Natural killer cell (primary cell): ENCODE measurements around the gene OGFR. TPM values are rescaled to one million over a fixed set of nuclear protein-coding genes. Genes with fewer than 3 reads are reported as not detected.

Experiments
- ATAC-seq, 3 donors: fragments of 150-1000 bp in 2 of 3; fragments of 200-7000 bp in 1 of 3; cut with Tn5 transposase; 1 replicate in 1 of 3; 2 replicates in 2 of 3; pipeline ENCODE4 v1.10.0; 2021; ENCODE audit warnings: mild to moderate bottlenecking in 2 of 3, moderate library complexity in 2 of 3
- DNase-seq, 2 donors: peaks; one replicate each; pipeline versions ENCODE4 v3.0.0 to v3.0.0-alpha.2; 2013 to 2021; ENCODE audit warnings: mixed read lengths in 1 of 2
- H3K27ac ChIP-seq: one replicate; pipeline ENCODE4 v1.5.1; 2013; ENCODE audit warnings: mild to moderate bottlenecking, low read length
- H3K27me3 ChIP-seq: one replicate; pipeline ENCODE4 v1.6.1; 2013; ENCODE audit warnings: low read length; ENCODE audit not compliant: control insufficient read depth, insufficient read depth
- H3K36me3 ChIP-seq: one replicate; pipeline ENCODE4 v1.6.1; 2013; ENCODE audit warnings: low read length; ENCODE audit not compliant: control insufficient read depth, insufficient read depth
- H3K4me1 ChIP-seq: one replicate; pipeline ENCODE4 v1.6.1; 2013; ENCODE audit warnings: low read length; ENCODE audit not compliant: control insufficient read depth, insufficient read depth
- H3K4me3 ChIP-seq: one replicate; pipeline ENCODE4 v1.5.1; 2013; ENCODE audit warnings: low read length
- H3K9me3 ChIP-seq: one replicate; pipeline ENCODE4 v1.6.1; 2013; ENCODE audit warnings: low read length; ENCODE audit not compliant: control insufficient read depth, insufficient read depth
- H3K27ac Mint-ChIP-seq, 2 donors: one replicate each; pipeline ENCODE4 v1.8.0; 2022; ENCODE audit warnings: mild to moderate bottlenecking in 2 of 2, mixed read lengths in 2 of 2, moderate library complexity in 1 of 2
- H3K27me3 Mint-ChIP-seq, 2 donors: one replicate each; pipeline ENCODE4 v1.8.0; 2022; ENCODE audit warnings: low read depth in 2 of 2, mixed read lengths in 2 of 2
- H3K36me3 Mint-ChIP-seq: one replicate; pipeline ENCODE4 v1.8.0; 2022; ENCODE audit warnings: mixed read lengths
- H3K4me1 Mint-ChIP-seq, 2 donors: one replicate each; pipeline ENCODE4 v1.8.0; 2022; ENCODE audit warnings: mixed read lengths in 2 of 2
- H3K4me3 Mint-ChIP-seq: one replicate; pipeline ENCODE4 v1.8.0; 2022; ENCODE audit warnings: mild to moderate bottlenecking, moderate library complexity, mixed read lengths
- H3K9me3 Mint-ChIP-seq, 2 donors: one replicate each; pipeline ENCODE4 v1.8.0; 2022; ENCODE audit warnings: mixed read lengths in 2 of 2
- WGBS: methylation state at CpG from one replicate; pipeline ENCODE4 v1.1.7; 2013; ENCODE audit warnings: missing lambda C conversion rate; ENCODE audit not compliant: insufficient coverage; 5-methylcytosine and 5-hydroxymethylcytosine counted together
- intact Hi-C: fragments of 100-400 bp; cut with micrococcal nuclease; formaldehyde crosslinking; loops from one replicate; pipeline ENCODE4 v1.14.2; 2022
- total RNA-seq, 4 donors: library from RNA; stranded (reverse); fragments of 120-200 nt in 1 of 4; gene quantifications; one replicate each; pipeline versions ENCODE4 v1.2.3 to v1.2.4, GENCODE V29; 2013 to 2022
- TF ChIP-seq, protein P1 (sequence below): fragments of 200-600 bp; IDR thresholded peaks from one replicate; pipeline ENCODE4 v1.8.0; 2022; ENCODE audit warnings: antibody characterized with exemption

Gene OGFR
- total RNA-seq, 3 donors from 2014 or later (not counting 1 experiment from before 2014, with no cell fraction given): 71.0 to 84.0 (median 83.0) TPM

DNA sequence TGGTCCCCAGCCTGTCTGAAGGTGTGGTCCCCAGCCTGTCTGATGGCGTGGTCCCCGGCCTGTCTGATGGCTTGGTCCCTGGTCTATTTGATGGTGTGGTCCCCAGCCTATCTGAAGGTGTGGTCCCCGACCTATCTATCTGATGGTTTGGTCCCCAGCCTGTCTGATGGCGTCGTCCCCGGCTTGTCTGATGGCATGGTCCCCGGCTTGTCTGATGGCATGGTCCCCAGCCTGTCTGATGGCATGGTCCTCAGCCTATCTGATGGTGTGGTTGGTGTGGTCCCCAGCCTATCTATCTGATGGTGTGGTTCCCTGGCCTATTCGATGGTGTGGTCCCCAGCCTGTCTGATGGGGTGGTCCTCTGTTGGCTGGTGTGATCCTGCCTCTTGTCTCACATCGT lies 26.6 kb upstream of the OGFR start:
- Histone ChIP-seq H3K4me1 (peaks cover 37% of the 10 kb centered on the region), H3K27me3 (no peaks in the 10 kb centered on the region), H3K36me3 (no peaks in the 10 kb centered on the region), H3K4me3 (no peak overlapping the region), H3K27ac (no peak overlapping the region), H3K9me3 (no peaks in the 10 kb centered on the region)
- TF ChIP-seq, protein P1, sequence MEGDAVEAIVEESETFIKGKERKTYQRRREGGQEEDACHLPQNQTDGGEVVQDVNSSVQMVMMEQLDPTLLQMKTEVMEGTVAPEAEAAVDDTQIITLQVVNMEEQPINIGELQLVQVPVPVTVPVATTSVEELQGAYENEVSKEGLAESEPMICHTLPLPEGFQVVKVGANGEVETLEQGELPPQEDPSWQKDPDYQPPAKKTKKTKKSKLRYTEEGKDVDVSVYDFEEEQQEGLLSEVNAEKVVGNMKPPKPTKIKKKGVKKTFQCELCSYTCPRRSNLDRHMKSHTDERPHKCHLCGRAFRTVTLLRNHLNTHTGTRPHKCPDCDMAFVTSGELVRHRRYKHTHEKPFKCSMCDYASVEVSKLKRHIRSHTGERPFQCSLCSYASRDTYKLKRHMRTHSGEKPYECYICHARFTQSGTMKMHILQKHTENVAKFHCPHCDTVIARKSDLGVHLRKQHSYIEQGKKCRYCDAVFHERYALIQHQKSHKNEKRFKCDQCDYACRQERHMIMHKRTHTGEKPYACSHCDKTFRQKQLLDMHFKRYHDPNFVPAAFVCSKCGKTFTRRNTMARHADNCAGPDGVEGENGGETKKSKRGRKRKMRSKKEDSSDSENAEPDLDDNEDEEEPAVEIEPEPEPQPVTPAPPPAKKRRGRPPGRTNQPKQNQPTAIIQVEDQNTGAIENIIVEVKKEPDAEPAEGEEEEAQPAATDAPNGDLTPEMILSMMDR: no peak
- H3K9me3 Mint-ChIP-seq: no peaks in the 10 kb centered on the region
- WGBS: 97% methylated on average over 9 of the region's 9 CpGs
- peak overlapping the region in 1 of 2 donors; percentile 18 for H3K27ac Mint-ChIP-seq
- intact Hi-C loops: no loop called here
- H3K4me3 Mint-ChIP-seq: no peak overlapping the region
- ATAC-seq (no peak), DNase-seq (no peak)
- no peaks in the 10 kb centered on the region for H3K36me3 Mint-ChIP-seq
- no peaks in the 10 kb centered on the region for H3K27me3 Mint-ChIP-seq
- H3K4me1 Mint-ChIP-seq: peaks cover 8 to 28% of the 10 kb centered on the region in 2 donors

DNA sequence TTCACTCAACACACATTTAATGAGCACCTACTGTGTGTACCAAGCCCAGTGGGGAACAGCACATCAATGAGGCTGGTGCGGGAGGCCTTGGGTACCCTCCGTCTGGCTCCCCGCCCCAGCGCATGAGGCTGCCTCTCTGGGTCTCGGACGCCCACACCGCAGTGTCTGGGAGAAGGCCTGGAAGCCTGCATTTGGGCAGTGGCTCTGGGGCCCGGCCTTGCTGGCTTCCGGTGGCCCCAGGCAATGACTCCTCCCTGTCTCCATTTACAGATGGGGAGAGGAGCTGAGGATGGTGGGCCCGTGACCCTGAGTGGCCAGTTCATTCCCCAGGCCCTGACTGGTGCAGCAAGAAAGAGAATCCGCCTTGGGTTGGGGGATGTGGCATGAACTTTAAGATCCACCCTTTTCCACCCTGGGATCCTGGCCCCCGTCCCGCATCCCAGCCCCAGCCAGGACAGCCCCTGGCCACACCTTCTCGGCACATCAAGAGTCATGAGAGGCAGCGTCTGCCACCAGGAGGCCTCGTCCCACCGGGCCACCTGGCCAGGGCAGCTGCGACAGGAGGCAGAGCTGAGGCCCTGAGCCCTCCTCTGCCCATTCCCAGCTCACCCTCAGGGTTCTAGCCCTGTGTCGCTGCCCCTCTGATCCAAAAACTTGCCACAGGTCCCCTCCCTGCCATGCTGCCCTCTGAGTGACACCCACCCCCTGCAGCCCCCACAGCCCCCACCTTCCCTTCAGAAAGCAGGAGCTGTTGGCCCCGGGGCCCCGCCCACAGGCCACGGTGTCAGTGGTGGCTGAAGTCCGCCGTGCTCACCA lies 25.8 kb upstream of the OGFR start:
- no peak overlapping the region for H3K4me3 Mint-ChIP-seq
- Histone ChIP-seq H3K4me1 (peaks cover 37% of the 10 kb centered on the region), H3K9me3 (no peaks in the 10 kb centered on the region), H3K4me3 (no peak overlapping the region), H3K27ac (no peak overlapping the region), H3K27me3 (no peaks in the 10 kb centered on the region), H3K36me3 (no peaks in the 10 kb centered on the region)
- ATAC-seq: no peak
- TF ChIP-seq, protein P1: no peak
- 86% methylated on average over 24 of the region's 24 CpGs for WGBS
- H3K27me3 Mint-ChIP-seq: no peaks in the 10 kb centered on the region
- intact Hi-C loops: no loop called here
- peak overlapping the region in 1 of 2 donors; percentile 18 for H3K27ac Mint-ChIP-seq
- H3K9me3 Mint-ChIP-seq: no peaks in the 10 kb centered on the region
- DNase-seq: no peak
- H3K4me1 Mint-ChIP-seq: peaks cover 8 to 28% of the 10 kb centered on the region in 2 donors
- H3K36me3 Mint-ChIP-seq: no peaks in the 10 kb centered on the region

DNA sequence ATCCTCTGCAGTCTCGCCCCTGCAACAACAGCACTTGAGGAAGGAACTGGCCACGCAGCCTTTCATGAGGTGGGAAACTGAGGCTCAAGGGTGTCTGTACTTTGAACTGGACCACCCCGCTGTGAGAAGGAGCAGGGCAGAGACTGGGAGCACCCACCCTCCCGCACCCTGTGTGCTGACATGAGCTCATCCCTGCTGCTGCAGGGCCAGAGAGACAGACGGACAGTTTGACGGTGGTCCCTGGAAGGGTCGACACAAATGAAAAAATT lies 25.3 kb upstream of the OGFR start:
- H3K4me3 ChIP-seq: no peak overlapping the region
- DNase-seq (no peak), ATAC-seq (no peak)
- Mint-ChIP-seq H3K36me3 (no peaks in the 10 kb centered on the region), H3K9me3 (no peaks in the 10 kb centered on the region), H3K4me1 (peaks cover 8 to 28% of the 10 kb centered on the region in 2 donors), H3K27ac (no peak overlapping the region), H3K27me3 (no peaks in the 10 kb centered on the region), H3K4me3 (no peak overlapping the region)
- peaks cover 35% of the 10 kb centered on the region for H3K4me1 ChIP-seq
- H3K27me3 ChIP-seq: no peaks in the 10 kb centered on the region
- H3K36me3 ChIP-seq: no peaks in the 10 kb centered on the region
- no peaks in the 10 kb centered on the region for H3K9me3 ChIP-seq
- TF ChIP-seq, protein P1: no peak
- no peak overlapping the region for H3K27ac ChIP-seq
- intact Hi-C loops: no loop called here
- WGBS: 85% methylated on average over 7 of the region's 7 CpGs

- Histone ChIP-seq H3K27me3 (no peaks in the 10 kb centered on the region), H3K4me3 (no peak overlapping the region), H3K4me1 (peaks cover 26% of the 10 kb centered on the region), H3K27ac (no peak overlapping the region), H3K36me3 (no peaks in the 10 kb centered on the region), H3K9me3 (no peaks in the 10 kb centered on the region)
- TF ChIP-seq, protein P1: no peak
- H3K4me1 Mint-ChIP-seq: peaks cover 8 to 27% of the 10 kb centered on the region in 2 donors
- no peaks in the 10 kb centered on the region for H3K9me3 Mint-ChIP-seq
- WGBS: 87% methylated on average over 19 of the region's 20 CpGs
- DNase-seq: no peak
- ATAC-seq: no peak
- H3K4me3 Mint-ChIP-seq: no peak overlapping the region
- no peaks in the 10 kb centered on the region for H3K36me3 Mint-ChIP-seq
- no peaks in the 10 kb centered on the region for H3K27me3 Mint-ChIP-seq
- H3K27ac Mint-ChIP-seq: no peak overlapping the region
- intact Hi-C loops: no loop called here
Measured at GRCh38 chr20:62780204-62780603, 24.4 kb upstream of the OGFR start.
